ENCODE results near the gene LPP. TPM values are rescaled to one million over a fixed set of nuclear protein-coding genes. Genes with fewer than 3 reads are reported as not detected.

The LPP gene
- total RNA-seq, 5 donors from 2014 or later (not counting 1 experiment from before 2014, with no cell fraction given), result 23.8 to 82.6 (median 39.3) TPM

DNA sequence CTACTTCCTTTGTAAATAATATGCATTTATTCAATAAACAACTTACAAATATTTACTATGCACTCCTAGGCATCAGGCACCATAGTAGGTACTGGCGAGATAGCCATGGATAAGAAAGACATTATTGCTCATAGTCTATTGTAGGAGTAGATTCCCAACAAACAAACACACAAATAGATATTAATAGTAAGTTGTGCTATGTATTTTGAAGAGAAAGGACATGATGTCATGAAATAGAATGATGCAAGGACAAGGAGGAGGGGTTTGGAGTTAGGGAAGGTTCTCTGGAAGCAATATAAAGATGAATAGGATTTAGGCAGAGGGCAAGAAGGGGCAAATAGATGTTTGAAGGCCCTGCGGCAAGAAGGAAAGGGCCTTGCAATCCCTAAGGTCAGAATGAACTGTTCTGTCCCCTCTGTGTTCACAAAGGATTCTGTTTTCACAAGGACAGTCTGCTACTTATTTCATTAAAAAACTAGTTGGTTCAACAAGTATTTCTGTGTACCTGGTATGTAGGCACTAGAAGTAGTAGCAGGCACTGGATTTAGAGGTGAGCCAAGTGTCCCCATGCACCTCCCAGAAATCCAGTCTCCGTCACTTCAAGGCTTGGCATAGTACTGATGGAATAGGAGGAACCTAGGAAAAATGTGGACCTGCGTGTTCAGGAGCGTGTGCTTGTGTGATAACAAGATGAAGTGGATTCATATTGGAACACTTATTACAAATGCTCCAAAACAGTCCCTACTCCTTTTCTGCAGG lies 786.0 kb downstream of the LPP start:
- no CpG with 5 or more reads among the region's 5 CpGs for WGBS (ENCODE audit: insufficient coverage)
- H3K27ac Mint-ChIP-seq, result no peak overlapping the region
- CTCF ChIA-PET, result interaction anchor here in 1 of 2 donors (0.6 kb wide), 1 partner anchor 18 kb away, joined by 3 read pairs; no protein-coding TSS in a partner anchor

More for the DNA sequence above, 786.0 kb downstream of the LPP start:
- ATAC-seq (replicated peaks in 1 of 4) (no peak), DNase-seq (no peak)
- Histone ChIP-seq H3K36me3 (ENCODE audit: control insufficient read depth in 2 of 2, extremely low read depth in 1 of 2, insufficient read depth in 1 of 2, low read length in 1 of 2) (no peaks in the 10 kb centered on the region), H3K9me3 (no peaks in the 10 kb centered on the region), H3K27me3 (replicated peaks in 1 of 2; ENCODE audit: control insufficient read depth in 2 of 2, extremely low read depth in 1 of 2, insufficient read depth in 2 of 2, low read length in 1 of 2) (peaks cover 0 to 2% of the 10 kb centered on the region in 2 experiments), H3K4me1 (ENCODE audit: control insufficient read depth in 1 of 2, extremely low read depth in 1 of 2, insufficient read depth in 2 of 2, low read length in 2 of 2) (no peaks in the 10 kb centered on the region), H3K27ac (ENCODE audit: low read length) (no peak overlapping the region), H3K4me3 (ENCODE audit: control insufficient read depth in 1 of 2, extremely low read depth in 1 of 2, low read length in 1 of 2) (no peak overlapping the region)
- Mint-ChIP-seq H3K36me3 (no peaks in the 10 kb centered on the region), H3K9me3 (no peaks in the 10 kb centered on the region), H3K4me3 (no peak overlapping the region), H3K27me3 (peaks cover under 1 to 5% of the 10 kb centered on the region in 2 donors), H3K4me1 (no peaks in the 10 kb centered on the region)
- POLR2A ChIA-PET, result no interaction called here

All from T-cell (primary cell).